H9 (cell line): ENCODE measurements around the gene PDGFRB. TPM values are rescaled to one million over a fixed set of nuclear protein-coding genes. Genes with fewer than 3 reads are reported as not detected.

ENCODE experiments used
- DNase-seq: peaks from one replicate; pipeline ENCODE4 v3.0.0-alpha.2; 2017
- H2AFZ ChIP-seq: one replicate; pipeline ENCODE4 v1.6.1; 2013; ENCODE audit warnings: mild to moderate bottlenecking, low read length, control low read depth, moderate library complexity
- H2AK5ac ChIP-seq: 2 replicates; pipeline ENCODE4 v1.6.1; 2013; ENCODE audit warnings: low read length, control low read depth, mixed read lengths; ENCODE audit not compliant: insufficient read length
- H2BK120ac ChIP-seq: one replicate; pipeline ENCODE4 v1.6.1; 2013; ENCODE audit warnings: low read depth, mild to moderate bottlenecking, low read length, control low read depth, inconsistent platforms; ENCODE audit not compliant: poor library complexity, severe bottlenecking
- H2BK12ac ChIP-seq: 2 replicates; pipeline ENCODE4 v1.6.1; 2013; ENCODE audit warnings: low read length, control low read depth, mixed read lengths, low read depth; ENCODE audit not compliant: insufficient read length
- H2BK15ac ChIP-seq: 2 replicates; pipeline ENCODE4 v1.6.1; 2013; ENCODE audit warnings: low read depth, low read length, control low read depth
- H2BK20ac ChIP-seq: one replicate; pipeline ENCODE4 v1.6.1; 2013; ENCODE audit warnings: low read depth, mild to moderate bottlenecking, low read length, control low read depth, inconsistent platforms; ENCODE audit not compliant: poor library complexity, severe bottlenecking
- H2BK5ac ChIP-seq: 2 replicates; pipeline ENCODE4 v1.6.1; 2013; ENCODE audit warnings: low read length, control low read depth, mixed read lengths; ENCODE audit not compliant: insufficient read length
- H3K14ac ChIP-seq: 2 replicates; pipeline ENCODE4 v1.6.1; 2013; ENCODE audit warnings: low read length, control low read depth; ENCODE audit not compliant: insufficient read depth
- H3K18ac ChIP-seq: 2 replicates; pipeline ENCODE4 v1.6.1; 2013; ENCODE audit warnings: low read depth, mild to moderate bottlenecking, mixed read lengths, low read length, control low read depth; ENCODE audit not compliant: insufficient read length
- H3K23ac ChIP-seq: 2 replicates; pipeline ENCODE4 v1.6.1; 2013; ENCODE audit warnings: low read length, control low read depth, mixed read lengths, low read depth; ENCODE audit not compliant: insufficient read length
- H3K23me2 ChIP-seq: 2 replicates; pipeline ENCODE4 v1.6.1; 2013; ENCODE audit warnings: low read depth, mild to moderate bottlenecking, mixed read lengths, low read length, control low read depth; ENCODE audit not compliant: insufficient read length, poor library complexity, severe bottlenecking
- H3K27ac ChIP-seq: 2 replicates; pipeline ENCODE4 v1.5.1; 2013; ENCODE audit warnings: low read length, control low read depth, mixed read lengths, low read depth; ENCODE audit not compliant: insufficient read length
- H3K27me3 ChIP-seq: 2 replicates; pipeline ENCODE4 v1.6.1; 2013; ENCODE audit warnings: low read length, control low read depth, inconsistent platforms; ENCODE audit not compliant: insufficient read depth
- H3K4ac ChIP-seq: 2 replicates; pipeline ENCODE4 v1.6.1; 2013; ENCODE audit warnings: low read depth, mild to moderate bottlenecking, control low read depth, inconsistent platforms, low read length, moderate library complexity
- H3K4me1 ChIP-seq: 2 replicates; pipeline ENCODE4 v1.6.1; 2013; ENCODE audit warnings: low read length, control low read depth, inconsistent platforms; ENCODE audit not compliant: insufficient read depth
- H3K4me2 ChIP-seq: 2 replicates; pipeline ENCODE4 v1.6.1; 2013; ENCODE audit warnings: low read length, control low read depth, mixed read lengths; ENCODE audit not compliant: insufficient read length, insufficient read depth
- H3K56ac ChIP-seq: 2 replicates; pipeline ENCODE4 v1.6.1; 2013; ENCODE audit warnings: low read depth, mild to moderate bottlenecking, mixed read lengths, low read length, control low read depth; ENCODE audit not compliant: insufficient read length
- H3K79me1 ChIP-seq: 2 replicates; pipeline ENCODE4 v1.6.1; 2013; ENCODE audit warnings: low read depth, mild to moderate bottlenecking, moderate library complexity, low read length, control low read depth, inconsistent platforms; ENCODE audit not compliant: insufficient read depth, poor library complexity, severe bottlenecking
- H3K79me2 ChIP-seq: 2 replicates; pipeline ENCODE4 v1.6.1; 2013; ENCODE audit warnings: low read length, control low read depth, inconsistent platforms; ENCODE audit not compliant: insufficient read depth
- H3K9ac ChIP-seq: 2 replicates; pipeline ENCODE4 v1.6.1; 2013; ENCODE audit warnings: low read length, control low read depth, mixed read lengths; ENCODE audit not compliant: insufficient read length; ENCODE audit errors: extremely low read depth
- H3K9me3 ChIP-seq: one replicate; pipeline ENCODE4 v1.6.1; 2013; ENCODE audit warnings: low read depth, low read length, inconsistent platforms; ENCODE audit not compliant: control insufficient read depth
- H3T11ph ChIP-seq: one replicate; pipeline ENCODE4 v1.6.1; 2013; ENCODE audit warnings: mild to moderate bottlenecking, low read length, control low read depth, inconsistent platforms
- H4K20me1 ChIP-seq: one replicate; pipeline ENCODE4 v1.6.1; 2013; ENCODE audit not compliant: control insufficient read depth, insufficient read length, insufficient read depth
- H4K5ac ChIP-seq: 2 replicates; pipeline ENCODE4 v1.6.1; 2013; ENCODE audit warnings: low read depth, mild to moderate bottlenecking, mixed read lengths, low read length, control low read depth; ENCODE audit not compliant: insufficient read length
- H4K8ac ChIP-seq: replicated peaks from 2 replicates; pipeline ENCODE4 v1.6.1; 2013; ENCODE audit warnings: low read length, control low read depth, mixed read lengths, low read depth; ENCODE audit not compliant: insufficient read length
- H4K91ac ChIP-seq: 2 replicates; pipeline ENCODE4 v1.6.1; 2013; ENCODE audit warnings: low read depth, mild to moderate bottlenecking, moderate library complexity, mixed read lengths, low read length, control low read depth; ENCODE audit not compliant: insufficient read length
- H3K27ac Mint-ChIP-seq, 3 experiments: 2 replicates in 2 of 3; 3 replicates in 1 of 3; pipeline ENCODE4 v1.8.0; 2020 to 2021; ENCODE audit warnings: mixed read lengths in 3 of 3, mild to moderate bottlenecking in 1 of 3, moderate library complexity in 1 of 3
- H3K27me3 Mint-ChIP-seq: 2 replicates; pipeline ENCODE4 v1.8.0; 2021; ENCODE audit warnings: low read depth, mild to moderate bottlenecking, moderate library complexity, mixed read lengths
- H3K36me3 Mint-ChIP-seq, 3 experiments: 2 replicates in 2 of 3; 3 replicates in 1 of 3; pipeline ENCODE4 v1.8.0; 2020 to 2021; ENCODE audit warnings: low read depth in 3 of 3, mixed read lengths in 3 of 3; ENCODE audit not compliant: insufficient read depth in 1 of 3
- H3K4me1 Mint-ChIP-seq, 2 experiments: 2 replicates each; pipeline ENCODE4 v1.8.0; 2020; ENCODE audit warnings: mixed read lengths in 2 of 2
- H3K4me3 Mint-ChIP-seq, 2 experiments: 2 replicates in 1 of 2; 3 replicates in 1 of 2; pipeline ENCODE4 v1.8.0; 2020 to 2021; ENCODE audit warnings: mild to moderate bottlenecking in 2 of 2, mixed read lengths in 2 of 2, moderate library complexity in 1 of 2
- H3K9me3 Mint-ChIP-seq, 2 experiments: 2 replicates in 1 of 2; 3 replicates in 1 of 2; pipeline ENCODE4 v1.8.0; 2020; ENCODE audit warnings: mild to moderate bottlenecking in 2 of 2, mixed read lengths in 2 of 2, moderate library complexity in 1 of 2
- WGBS: extraction: QIAGEN DNeasy Blood & Tissue Kit; methylation state at CpG from one replicate; pipeline ENCODE4 v1.1.7; 2013; ENCODE audit warnings: missing lambda C conversion rate, low lambda C conversion rate, mixed read lengths; ENCODE audit not compliant: insufficient read length; ENCODE audit errors: extremely low coverage; 5-methylcytosine and 5-hydroxymethylcytosine counted together
- total RNA-seq: library from RNA; stranded (reverse); gene quantifications from 2 replicates; pipeline ENCODE4 v1.2.1, GENCODE V29; 2021
- TF ChIP-seq, protein P1 (sequence below): fragments of 200-600 bp; sonication (generic); conservative IDR thresholded peaks from 3 replicates; pipeline ENCODE4 v1.8.0; 2021; ENCODE audit warnings: antibody characterized with exemption, mild to moderate bottlenecking

The PDGFRB gene
- total RNA-seq, 1 experiment from 2014 or later = 2.2 TPM

DNA sequence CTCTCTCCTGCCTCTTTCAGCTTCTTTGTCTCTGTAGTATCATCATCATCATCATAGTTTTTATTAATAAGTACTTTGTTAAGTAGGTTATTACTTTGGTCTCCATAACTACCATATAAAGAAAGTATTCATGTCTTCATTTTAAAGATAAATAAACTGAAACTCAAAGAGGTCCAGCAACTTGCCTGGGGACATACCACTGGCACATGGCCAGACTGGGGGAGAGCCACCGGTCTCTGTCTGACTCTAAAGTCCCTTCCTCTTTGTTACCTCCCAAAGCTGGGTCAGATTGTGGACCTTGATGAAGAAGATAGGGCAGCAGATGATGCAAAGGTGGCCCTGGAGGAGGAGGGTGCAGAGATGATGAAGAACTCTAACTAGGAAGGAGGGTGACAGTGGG is 19.4 kb upstream of the PDGFRB start:
- Histone ChIP-seq H3K27ac (no peak overlapping the region), H3K79me1 (no peaks in the 10 kb centered on the region), H2BK12ac (no peak overlapping the region), H2BK120ac (no peak overlapping the region), H3T11ph (no peak overlapping the region), H3K23me2 (no peaks in the 10 kb centered on the region), H3K27me3 (peaks cover 10% of the 10 kb centered on the region; the same call in 1 of the 2 replicates), H2AK5ac (no peak overlapping the region), H4K5ac (no peak overlapping the region), H4K91ac (no peak overlapping the region), H3K56ac (no peak overlapping the region), H3K14ac (no peak overlapping the region), H3K4me1 (no peaks in the 10 kb centered on the region), H2AFZ (no peak overlapping the region), H3K4ac (no peak overlapping the region), H3K23ac (no peak overlapping the region), H3K4me2 (no peak overlapping the region), H2BK15ac (no peak overlapping the region), H3K79me2 (no peaks in the 10 kb centered on the region), H2BK5ac (no peak overlapping the region), H4K20me1 (no peaks in the 10 kb centered on the region), H3K9me3 (no peaks in the 10 kb centered on the region), H4K8ac (no peak overlapping the region), H2BK20ac (no peak overlapping the region), H3K9ac (no peak overlapping the region), H3K18ac (no peak overlapping the region)
- no peaks in the 10 kb centered on the region for H3K36me3 Mint-ChIP-seq
- no peaks in the 10 kb centered on the region for H3K9me3 Mint-ChIP-seq
- peaks cover 7 to 13% of the 10 kb centered on the region in 2 experiments; a peak in 3 of 4 replicates for H3K4me1 Mint-ChIP-seq
- no peak overlapping the region for H3K4me3 Mint-ChIP-seq
- H3K27me3 Mint-ChIP-seq = peaks cover 67% of the 10 kb centered on the region
- TF ChIP-seq, protein P1, sequence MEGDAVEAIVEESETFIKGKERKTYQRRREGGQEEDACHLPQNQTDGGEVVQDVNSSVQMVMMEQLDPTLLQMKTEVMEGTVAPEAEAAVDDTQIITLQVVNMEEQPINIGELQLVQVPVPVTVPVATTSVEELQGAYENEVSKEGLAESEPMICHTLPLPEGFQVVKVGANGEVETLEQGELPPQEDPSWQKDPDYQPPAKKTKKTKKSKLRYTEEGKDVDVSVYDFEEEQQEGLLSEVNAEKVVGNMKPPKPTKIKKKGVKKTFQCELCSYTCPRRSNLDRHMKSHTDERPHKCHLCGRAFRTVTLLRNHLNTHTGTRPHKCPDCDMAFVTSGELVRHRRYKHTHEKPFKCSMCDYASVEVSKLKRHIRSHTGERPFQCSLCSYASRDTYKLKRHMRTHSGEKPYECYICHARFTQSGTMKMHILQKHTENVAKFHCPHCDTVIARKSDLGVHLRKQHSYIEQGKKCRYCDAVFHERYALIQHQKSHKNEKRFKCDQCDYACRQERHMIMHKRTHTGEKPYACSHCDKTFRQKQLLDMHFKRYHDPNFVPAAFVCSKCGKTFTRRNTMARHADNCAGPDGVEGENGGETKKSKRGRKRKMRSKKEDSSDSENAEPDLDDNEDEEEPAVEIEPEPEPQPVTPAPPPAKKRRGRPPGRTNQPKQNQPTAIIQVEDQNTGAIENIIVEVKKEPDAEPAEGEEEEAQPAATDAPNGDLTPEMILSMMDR = no peak
- no CpG with 5 or more reads among the region's 1 CpG for WGBS
- no peak for DNase-seq
- H3K27ac Mint-ChIP-seq = no peak overlapping the region; a peak in 1 of 7 replicates
